ENCODE data around the gene SLC9A8. TPM values are rescaled to one million over a fixed set of nuclear protein-coding genes. Genes with fewer than 3 reads are reported as not detected.

Gene SLC9A8
- total and polyA plus RNA-seq, 9 of the 15 experiments (the other 6 are each of a cell fraction or from before 2014, with no cell fraction given): 0.56 to 9.7 (median 5.0) TPM

DNA sequence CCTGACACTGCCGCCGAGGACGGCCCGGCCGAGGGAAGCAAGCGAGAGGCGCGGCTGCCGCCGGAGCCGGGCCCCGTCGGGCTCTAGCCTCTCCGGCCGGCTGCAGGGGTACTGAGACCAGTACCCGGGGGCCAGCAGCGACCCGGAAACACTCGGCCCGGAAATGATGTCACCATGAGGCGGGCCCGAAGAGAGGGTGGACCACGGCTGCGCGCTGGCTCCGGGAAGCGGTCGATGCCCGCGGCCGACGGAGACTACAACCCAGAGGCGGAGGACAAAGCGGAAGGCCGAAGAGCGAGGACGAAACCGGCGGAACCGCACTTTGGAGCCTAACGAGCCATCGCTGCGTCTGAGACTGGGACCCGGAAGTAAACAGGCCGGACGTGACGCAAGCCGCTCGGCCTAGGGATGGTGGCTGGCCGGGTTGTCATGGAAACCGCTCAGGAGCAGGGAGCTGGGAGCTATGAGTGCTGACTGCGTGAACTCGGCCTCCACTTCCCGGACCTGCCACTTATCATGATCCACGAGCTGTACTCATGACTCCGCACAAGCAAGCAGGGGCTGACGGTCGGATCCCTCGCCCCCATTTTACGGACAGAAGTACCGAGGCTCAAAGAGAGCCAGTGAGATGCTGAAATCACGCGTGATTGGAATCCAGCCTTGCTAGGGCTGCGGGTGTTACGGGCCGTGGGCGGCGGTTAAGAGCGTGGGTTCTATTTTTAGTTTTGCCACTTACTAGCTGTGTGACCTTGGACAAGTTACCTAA, 102.9 kb downstream of the SLC9A8 start, which contains the start of gene SPATA2 (continued):
- TF ChIP-seq, protein P1, sequence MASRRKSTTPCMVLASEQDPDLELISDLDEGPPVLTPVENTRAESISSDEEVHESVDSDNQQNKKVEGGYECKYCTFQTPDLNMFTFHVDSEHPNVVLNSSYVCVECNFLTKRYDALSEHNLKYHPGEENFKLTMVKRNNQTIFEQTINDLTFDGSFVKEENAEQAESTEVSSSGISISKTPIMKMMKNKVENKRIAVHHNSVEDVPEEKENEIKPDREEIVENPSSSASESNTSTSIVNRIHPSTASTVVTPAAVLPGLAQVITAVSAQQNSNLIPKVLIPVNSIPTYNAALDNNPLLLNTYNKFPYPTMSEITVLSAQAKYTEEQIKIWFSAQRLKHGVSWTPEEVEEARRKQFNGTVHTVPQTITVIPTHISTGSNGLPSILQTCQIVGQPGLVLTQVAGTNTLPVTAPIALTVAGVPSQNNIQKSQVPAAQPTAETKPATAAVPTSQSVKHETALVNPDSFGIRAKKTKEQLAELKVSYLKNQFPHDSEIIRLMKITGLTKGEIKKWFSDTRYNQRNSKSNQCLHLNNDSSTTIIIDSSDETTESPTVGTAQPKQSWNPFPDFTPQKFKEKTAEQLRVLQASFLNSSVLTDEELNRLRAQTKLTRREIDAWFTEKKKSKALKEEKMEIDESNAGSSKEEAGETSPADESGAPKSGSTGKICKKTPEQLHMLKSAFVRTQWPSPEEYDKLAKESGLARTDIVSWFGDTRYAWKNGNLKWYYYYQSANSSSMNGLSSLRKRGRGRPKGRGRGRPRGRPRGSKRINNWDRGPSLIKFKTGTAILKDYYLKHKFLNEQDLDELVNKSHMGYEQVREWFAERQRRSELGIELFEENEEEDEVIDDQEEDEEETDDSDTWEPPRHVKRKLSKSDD (conservative IDR thresholded peaks at IDR 0.05; ENCODE audit: low read length): peak; percentile 73; the same call in 1 of the 2 replicates
- TF ChIP-seq, protein P2, sequence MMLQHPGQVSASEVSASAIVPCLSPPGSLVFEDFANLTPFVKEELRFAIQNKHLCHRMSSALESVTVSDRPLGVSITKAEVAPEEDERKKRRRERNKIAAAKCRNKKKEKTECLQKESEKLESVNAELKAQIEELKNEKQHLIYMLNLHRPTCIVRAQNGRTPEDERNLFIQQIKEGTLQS (IDR thresholded peaks at IDR 0.05): peak; percentile 98
- TF ChIP-seq, protein P2 (CRISPR knock-in tag; conservative IDR thresholded peaks at IDR 0.05): peak; percentile 93
- TF ChIP-seq JUN (IDR thresholded peaks at IDR 0.05; ENCODE audit: borderline replicate concordance, low read depth, low read length): peak; percentile 43; the same call in 1 of the 2 replicates
- no peak for TF ChIP-seq JUN (CRISPR knock-in tag; IDR thresholded peaks at IDR 0.05; ENCODE audit: borderline replicate concordance)
- TF ChIP-seq NONO (IDR thresholded peaks at IDR 0.05; ENCODE audit: low read depth in 2 of 2, low read length in 1 of 2): peak in 1 of 2 experiments; percentile 49; a peak in 2 of 4 replicates
- TF ChIP-seq, protein P3, sequence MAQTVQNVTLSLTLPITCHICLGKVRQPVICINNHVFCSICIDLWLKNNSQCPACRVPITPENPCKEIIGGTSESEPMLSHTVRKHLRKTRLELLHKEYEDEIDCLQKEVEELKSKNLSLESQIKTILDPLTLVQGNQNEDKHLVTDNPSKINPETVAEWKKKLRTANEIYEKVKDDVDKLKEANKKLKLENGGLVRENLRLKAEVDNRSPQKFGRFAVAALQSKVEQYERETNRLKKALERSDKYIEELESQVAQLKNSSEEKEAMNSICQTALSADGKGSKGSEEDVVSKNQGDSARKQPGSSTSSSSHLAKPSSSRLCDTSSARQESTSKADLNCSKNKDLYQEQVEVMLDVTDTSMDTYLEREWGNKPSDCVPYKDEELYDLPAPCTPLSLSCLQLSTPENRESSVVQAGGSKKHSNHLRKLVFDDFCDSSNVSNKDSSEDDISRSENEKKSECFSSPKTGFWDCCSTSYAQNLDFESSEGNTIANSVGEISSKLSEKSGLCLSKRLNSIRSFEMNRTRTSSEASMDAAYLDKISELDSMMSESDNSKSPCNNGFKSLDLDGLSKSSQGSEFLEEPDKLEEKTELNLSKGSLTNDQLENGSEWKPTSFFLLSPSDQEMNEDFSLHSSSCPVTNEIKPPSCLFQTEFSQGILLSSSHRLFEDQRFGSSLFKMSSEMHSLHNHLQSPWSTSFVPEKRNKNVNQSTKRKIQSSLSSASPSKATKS (CRISPR knock-in tag; IDR thresholded peaks at IDR 0.05): no peak
- no peak for TF ChIP-seq GATA2 (CRISPR knock-in tag; IDR thresholded peaks at IDR 0.05)
- TF ChIP-seq BHLHE40 (IDR thresholded peaks at IDR 0.05; ENCODE audit: low read length): no peak

All from K562 (cell line).